CD4-positive, alpha-beta T cell treated with Interleukin-4 for 1 hour (primary cell): Measurements from ENCODE around the gene CCDC102A.

ENCODE experiments used
- DNase-seq, 2 donors: peaks; one replicate each; pipeline ENCODE4 v3.0.0-alpha.2; 2020 to 2022

CCDC102A gene

DNA sequence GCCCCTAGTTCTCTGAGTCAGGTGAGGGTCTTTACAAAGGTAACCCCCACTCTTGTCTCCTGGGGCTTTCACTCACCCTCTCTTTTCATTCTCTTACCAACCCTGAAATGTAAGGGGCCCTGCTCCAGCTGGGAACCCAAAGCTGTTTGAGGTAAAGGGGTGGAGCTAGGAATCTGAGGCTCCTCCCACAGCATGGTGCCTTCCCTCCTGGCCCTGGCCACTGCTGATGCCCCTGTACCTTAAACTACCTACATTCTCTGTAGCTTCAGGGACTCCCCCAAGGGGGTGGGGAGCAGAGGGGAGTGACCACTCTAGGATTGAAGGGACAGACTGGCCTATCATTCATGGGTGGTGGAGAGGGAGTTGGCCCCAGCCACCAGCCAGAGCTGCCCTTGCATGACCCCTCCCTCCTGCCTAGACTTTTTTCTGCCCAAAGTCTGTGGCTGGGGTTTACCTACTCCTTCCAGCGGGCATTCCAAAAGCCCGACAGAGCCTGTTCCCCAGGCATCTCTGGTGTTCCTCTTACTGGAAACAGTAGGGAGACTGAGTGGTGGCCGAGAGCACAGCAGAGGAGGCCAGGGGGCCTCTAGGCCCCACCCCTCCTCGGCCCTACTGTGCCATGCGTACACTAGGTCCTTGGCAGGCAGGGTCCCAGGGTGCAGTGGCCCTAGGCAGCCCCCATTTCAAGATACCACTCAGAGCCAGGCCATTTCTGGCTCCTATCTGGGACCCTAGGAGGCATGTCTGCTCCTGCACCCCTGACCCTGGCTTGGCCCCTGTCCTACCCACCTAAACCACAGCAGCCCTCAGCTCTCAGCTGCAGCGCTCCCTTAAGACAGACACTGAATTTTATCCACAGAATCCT, 59.6 kb downstream of the CCDC102A start:
- no peak for DNase-seq

DNA sequence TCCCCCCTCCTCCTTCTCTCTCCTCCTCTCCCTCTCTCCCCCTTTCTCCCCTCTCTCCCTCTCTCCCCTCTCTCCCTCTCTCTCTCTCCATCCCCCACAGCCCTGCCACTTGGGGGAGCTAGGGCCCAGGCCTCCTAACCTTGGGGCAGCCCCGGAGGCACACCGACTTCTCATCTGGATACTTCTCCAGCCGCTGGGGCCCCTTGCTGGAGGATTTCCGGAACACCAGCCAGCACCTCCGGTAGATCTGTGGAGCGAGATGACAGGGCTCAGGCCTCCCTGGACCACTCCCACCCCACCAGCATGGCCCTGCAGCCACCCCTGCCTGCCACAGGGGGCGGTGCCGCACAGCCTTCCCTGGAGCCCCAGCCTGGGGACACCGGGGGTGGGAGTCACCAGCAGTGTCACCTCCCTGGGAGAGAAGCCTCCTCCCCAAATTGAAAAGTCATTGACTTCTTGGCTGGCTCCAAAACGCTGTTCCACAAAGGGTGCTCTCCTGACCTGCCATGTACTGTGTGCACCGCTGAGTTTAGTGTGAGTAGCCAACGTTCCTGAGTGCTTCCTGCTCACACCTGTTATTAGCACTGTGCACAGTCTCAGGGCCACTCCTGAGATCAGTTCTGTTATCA, 60.5 kb downstream of the CCDC102A start:
- DNase-seq, result peak; percentile 62 to 78

DNA sequence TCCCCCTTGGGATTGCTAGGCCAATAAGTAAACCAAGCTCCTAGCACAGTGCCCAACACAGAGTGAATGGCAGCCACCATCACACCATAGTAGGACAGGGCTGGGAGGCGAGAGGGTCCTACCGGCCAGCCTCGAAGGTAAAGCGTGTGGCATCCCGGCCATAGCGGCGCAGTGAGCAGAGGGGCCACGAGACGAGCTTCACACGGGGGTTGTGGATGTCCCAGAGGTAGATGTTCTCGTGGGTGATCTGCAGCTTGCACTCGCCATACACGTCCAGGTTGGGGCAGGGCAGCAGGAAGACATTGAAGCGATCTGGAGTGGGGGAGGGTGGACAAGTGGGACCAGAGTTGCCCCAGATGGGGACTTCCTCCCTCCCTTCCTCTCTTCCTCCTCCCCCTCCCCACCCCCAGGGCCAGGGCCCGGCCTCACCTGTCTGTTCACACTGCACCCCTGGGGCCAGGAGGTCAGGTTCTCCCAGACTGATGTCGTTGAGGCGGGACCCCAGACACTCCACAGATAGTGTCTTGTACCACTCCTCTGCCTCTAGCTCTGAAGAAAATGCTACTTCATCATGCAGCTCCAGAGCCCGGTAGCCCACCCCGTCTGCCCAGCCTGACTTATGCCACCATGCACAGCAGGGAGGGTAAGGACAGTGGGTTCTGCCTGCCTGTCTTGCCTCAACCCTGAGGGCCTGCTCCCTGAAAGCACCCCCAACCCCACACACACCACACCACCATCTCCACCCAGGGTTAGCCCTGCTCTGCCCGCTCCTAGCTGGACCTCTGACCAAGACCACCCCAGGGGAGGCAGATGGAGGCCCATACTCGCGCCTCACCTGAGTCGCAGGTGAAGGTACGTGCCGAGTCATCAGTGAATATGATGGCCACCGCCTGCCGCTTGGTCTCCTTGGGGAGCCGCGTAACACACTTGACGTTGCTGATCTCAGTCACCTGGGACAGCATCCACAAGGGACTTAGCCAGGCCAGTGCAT, 61.4 kb downstream of the CCDC102A start:
- no peak for DNase-seq

DNA sequence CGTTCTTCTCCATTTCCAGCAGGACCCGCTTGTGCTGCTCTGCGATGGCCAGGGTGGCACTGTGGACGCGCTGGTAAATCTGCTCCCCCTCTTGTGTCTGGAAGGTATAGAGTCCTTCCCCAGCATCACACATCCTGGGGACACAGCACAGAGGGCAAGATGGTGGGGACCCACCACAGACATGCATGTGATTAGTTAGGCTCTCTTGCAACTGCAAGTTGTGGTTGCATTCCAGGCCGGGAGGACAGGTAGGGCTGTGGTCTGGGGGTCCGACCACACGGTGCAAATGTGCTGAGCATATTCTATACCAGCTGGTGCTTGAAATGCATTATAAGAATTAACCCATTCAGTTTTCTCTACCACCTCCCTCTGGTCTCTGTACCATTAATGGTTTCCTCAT, 62.5 kb downstream of the CCDC102A start:
- no peak for DNase-seq

DNA sequence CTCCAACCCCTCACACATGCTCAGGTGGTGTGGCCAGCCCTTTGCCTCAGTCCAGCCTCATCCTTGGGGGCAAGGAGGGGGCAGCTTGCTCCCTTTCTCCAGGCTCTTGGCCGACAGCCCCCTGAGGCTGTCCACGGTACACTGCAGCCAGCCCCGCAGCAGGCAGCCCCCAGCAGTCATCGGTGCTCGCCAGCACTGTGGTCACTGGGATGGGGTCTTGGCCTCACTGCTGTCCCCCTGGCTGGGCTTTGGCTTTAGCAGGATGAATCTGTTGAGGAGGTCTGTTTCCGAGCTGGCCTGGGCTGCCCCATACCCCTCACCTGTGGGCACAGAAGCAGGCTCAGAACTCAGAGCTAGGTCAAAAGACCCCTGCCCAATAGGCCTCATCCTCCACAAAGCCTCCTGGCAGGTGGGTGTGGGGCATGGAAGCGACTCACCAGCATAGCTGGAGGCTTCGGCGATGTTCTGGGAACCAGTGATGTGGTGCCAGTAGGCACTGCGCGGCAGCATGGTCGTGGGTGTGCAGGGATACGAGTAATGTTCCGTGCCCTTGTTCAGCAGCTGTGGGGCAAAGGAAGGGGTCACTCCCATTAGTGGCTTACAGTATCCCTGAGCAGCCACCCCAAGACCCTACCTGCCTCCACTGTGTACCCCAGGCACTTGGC, 63.1 kb downstream of the CCDC102A start:
- DNase-seq, result no peak

DNA sequence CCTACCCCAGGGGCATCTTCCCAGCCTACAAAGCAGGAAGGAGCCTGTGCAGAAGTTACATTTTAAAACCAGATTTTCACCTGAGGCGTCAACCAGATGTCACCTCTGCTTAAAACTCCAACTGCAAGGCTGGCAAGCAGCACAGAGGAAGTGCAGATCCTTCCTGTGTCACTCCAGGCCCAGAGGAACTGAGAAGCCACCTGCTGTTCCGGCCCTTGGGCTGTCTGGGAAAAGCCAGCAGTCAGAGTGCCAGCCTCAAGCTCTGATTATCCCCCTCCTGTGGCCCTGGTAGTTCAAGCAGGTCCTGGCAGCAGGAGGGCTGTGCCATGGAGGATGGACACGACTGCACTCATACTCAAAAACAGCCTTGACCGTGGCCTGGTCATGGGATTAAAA, 63.7 kb downstream of the CCDC102A start:
- DNase-seq, result no peak

DNA sequence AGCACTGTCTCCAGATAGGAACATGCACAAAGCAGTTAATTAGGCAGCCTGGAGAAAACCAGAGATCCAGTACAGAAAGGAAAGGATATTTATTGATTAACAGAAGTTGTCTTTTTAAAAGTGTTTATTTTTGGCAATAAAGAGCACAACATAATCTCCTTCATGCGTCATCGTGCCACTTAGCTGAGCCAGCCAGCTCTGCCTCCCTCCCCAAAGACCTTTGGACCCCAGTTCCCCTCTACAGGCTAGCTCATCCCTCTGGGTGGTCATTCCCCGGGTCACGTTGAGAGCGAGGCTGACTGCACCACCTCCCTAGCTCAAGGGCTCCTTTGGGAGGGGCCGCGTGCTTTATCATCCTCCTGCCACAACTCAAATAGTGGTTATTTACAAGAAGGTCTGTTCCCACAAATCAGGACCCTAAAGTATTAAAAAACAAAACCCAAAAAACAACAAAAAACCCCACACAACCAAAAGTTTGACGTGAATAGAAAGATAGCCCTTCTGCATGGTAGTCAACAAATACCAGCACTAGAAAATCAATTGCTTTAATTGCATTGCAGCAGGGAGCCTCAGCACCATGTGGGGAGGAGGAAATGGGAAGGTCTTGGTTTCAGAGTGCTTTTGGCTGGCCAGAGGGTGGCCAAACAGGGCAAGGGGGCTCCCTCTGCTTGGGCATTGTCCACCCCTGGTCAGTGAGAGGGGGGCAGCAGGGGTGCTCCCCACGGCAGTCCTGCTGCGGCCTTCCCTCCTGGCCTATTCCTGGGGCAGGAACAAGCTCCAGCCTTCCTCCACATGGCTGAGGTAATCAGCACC, 64.3 kb downstream of the CCDC102A start:
- no peak for DNase-seq

DNA sequence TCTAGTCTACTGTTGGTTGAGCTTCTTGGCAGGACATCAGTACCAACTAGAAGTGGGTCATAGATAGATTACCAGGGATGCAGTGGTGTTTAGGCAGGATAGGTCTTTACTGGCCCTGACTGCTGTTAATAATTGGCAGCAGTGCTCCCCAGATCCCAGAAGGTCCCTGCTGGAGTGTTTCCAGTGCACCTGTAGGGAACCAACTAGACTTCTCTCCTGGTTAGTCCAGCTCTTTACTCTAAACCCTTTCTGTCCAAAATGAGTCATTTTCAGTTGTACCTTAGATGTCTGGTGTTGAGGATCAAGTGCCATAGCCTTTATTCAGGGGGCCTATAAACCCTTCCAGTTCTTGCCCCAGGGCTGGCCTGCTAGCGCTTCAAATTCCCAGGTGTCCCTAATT, 65.2 kb downstream of the CCDC102A start:
- no peak for DNase-seq

DNA sequence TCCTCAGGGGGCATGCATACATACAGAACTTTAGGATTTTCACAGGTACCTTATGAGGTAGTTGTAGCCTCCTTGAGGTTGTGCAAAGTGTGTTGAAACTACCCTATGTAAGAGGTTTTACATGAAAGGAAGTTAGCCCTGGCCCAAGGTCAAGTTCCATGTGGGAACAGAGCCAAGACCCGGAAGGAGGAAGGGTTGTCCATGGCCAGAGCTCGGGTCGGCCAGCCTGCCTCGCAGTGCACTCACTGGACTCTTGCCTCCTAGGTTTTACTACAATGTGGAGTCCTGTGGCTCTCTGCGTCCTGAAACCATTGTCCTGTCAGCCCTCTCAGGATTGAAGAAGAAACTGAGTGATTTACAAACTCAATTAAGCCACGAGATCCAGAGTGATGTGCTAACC, 65.7 kb downstream of the CCDC102A start:
- DNase-seq, result no peak

DNA sequence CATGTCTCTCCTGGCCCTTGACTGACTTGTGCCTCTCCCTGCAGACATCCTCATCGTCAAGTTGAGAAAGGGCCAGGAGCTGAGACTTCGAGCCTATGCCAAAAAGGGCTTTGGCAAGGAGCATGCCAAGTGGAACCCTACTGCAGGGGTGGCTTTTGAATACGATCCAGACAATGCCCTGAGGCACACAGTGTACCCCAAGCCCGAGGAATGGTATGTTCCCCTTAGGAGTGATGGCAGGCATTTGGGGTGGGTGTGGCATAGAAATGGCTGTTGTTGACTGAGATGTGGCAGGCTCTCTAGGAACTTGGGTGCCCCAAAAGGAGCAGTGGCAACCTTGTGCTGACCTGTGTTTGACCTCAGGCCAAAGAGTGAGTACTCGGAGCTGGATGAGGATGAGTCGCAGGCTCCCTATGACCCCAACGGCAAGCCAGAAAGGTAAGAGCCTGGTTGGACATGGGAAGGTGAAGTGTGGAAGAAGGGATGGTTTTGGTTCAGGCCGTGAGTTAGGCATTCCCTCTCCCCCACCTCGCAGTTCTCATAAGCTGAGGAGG, 66.4 kb downstream of the CCDC102A start:
- DNase-seq, result no peak

DNA sequence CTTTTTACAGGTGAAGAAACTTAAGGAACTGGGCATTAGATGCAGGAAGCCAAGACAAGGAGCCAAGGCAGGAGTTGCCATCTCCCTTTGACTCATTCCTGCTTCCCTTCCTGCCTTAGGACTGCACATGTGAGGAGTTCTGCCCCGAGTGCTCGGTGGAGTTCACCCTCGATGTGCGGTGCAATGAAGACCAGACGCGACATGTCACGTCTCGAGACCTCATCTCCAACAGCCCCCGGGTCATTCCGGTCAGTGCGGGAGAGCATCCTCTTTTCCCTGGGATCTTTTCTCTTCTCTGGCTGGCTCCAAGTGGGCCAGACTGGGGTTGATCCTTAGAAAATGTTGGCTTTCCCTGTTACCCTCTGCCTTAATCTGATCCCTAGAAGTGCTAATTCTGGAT, 67.3 kb downstream of the CCDC102A start:
- DNase-seq, result no peak

DNA sequence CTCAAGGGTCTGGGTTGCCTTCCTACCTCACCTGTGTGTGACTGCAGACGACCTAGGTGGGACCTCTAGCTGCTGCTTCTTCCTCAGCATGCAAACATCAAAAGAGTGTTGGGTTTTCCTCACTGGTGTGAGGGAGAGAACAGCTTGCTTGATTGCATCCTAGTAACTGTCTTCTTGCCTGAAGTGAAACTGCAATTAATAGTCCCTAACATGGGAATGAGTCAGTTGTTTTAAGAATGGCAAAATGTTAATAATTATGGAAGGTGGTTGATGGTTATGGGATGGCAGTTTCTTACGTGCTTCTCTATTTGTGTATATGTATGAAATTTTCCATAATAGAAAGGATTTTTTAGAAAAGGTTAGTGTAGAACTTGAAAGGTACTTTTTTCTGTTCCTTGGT, 68.0 kb downstream of the CCDC102A start:
- DNase-seq, result no peak

DNA sequence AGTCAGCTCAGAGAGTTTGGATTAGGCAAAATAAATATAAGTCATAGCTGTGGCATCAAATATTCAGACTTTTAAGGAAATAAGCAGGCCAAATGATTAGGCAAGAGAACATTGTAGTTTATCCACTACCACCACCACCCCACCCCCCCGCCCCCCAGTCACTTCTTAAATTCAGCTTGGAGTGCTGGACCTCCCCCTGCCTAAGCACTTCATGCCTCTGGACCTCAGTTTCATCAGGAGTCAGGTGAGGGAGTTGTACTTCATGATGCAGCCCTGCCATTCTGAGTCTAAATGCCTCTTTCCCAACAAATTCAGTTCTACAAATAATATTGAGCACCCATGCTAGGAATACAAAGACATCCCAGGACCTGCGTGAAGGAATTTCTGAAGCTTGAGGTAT, 71.8 kb downstream of the CCDC102A start:
- DNase-seq, result no peak

DNA sequence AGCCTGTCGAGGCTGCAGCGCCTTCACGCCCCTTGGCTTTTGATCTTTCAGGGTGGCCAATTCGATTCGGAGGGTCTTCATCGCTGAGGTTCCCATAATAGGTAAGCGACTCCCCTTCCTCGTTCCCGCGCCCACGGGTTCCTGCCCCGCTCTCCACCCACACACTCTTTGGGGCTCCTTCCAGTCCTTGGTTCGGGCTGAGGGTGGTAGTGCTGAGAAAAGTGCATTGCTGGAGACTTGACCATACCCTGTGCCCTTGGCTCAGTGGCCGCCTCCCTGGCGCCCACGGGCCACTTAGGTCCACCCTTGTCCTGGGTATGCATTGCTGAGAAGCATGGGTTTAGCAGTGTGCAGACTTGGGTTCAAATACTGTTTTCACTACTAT, 73.4 kb downstream of the CCDC102A start:
- no peak for DNase-seq

DNA sequence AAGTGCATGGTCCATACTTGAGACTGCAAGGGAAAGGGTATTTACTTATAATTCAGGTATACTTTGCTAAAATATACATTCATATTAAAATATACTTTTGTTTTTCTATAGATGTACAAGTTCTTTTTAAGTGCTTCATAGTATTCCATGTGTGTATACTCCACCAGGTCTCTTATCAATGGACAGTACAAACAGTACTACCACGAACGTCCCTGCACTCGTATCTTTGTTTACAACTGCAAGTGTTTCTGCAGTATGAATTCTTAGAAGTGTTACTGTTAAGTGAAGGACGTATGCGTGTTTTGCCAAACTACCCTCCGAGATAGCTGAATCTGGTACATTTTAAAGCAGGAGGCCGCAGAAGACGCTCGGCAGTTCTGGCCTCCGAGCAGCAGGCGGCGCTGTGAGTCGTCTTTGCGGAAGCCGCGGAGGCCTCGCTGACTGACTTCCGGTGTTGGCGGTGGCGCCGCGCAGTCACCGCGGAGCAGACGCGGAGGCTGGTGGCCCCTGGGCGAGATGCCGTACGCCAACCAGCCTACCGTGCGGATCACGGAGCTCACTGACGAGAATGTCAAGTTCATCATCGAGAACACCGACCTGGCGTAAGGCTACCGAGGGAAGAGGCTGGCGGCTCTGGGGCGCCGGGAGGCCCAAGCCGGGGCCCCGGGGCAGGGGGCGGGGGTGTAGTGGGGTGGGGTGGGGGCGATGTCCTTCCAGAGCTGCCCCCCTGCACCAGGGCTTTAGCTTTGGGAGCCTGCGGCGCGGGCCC, 74.0 kb downstream of the CCDC102A start, which contains the start of gene POLR2C:
Gene POLR2C, plus strand, starts transcription at position 471 of the 769 bp plus-strand sequence. Its CDS starts 46 bp downstream, at position 517.
- DNase-seq, result peak; percentile 90 to 93
